CD4-positive, alpha-beta T cell (primary cell): ENCODE results near the gene BMP3. TPM values are rescaled to one million over a fixed set of nuclear protein-coding genes. Genes with fewer than 3 reads are reported as not detected.

Source experiments
- ATAC-seq: fragments of 200-7000 bp; cut with Tn5 transposase; one replicate; pipeline ENCODE4 v1.10.0; 2022; ENCODE audit warnings: mild to moderate bottlenecking; ENCODE audit not compliant: poor library complexity
- CTCF ChIA-PET: fragments of 350-600 bp; sonication (Branson Sonifier 250); formaldehyde crosslinking; loops from one replicate; lab custom pipeline; 2021; ENCODE audit warnings: antibody characterized with exemption, inconsistent platforms; lab: Charles Lee
- POLR2A ChIA-PET: fragments of 350-600 bp; sonication (Branson Sonifier 250); formaldehyde crosslinking; loops from one replicate; lab custom pipeline; 2021; ENCODE audit warnings: antibody characterized with exemption, inconsistent platforms; lab: Charles Lee
- DNase-seq, 14 experiments: peaks; one replicate each; pipeline ENCODE4 v3.0.0-alpha.2; 2013 to 2020; ENCODE audit warnings: mixed read lengths in 2 of 14
- H3K27ac ChIP-seq, 2 donors: one replicate each; pipeline versions ENCODE4 v1.5.1 to v1.7.0; 2013; ENCODE audit warnings: low read length in 2 of 2, low read depth in 1 of 2, mild to moderate bottlenecking in 1 of 2
- H3K27me3 ChIP-seq, 2 experiments: 1 replicate in 1 of 2; 2 replicates in 1 of 2; pipeline versions ENCODE4 v1.6.1 to v1.7.0; 2013; ENCODE audit warnings: low read length in 2 of 2, control low read depth in 1 of 2, mild to moderate bottlenecking in 1 of 2, moderate library complexity in 1 of 2; ENCODE audit not compliant: insufficient read depth in 2 of 2, control insufficient read depth in 1 of 2
- H3K36me3 ChIP-seq: one replicate; pipeline ENCODE4 v1.6.1; 2013; ENCODE audit warnings: low read length, control low read depth; ENCODE audit not compliant: insufficient read depth
- H3K4me1 ChIP-seq: one replicate; pipeline ENCODE4 v1.6.1; 2013; ENCODE audit warnings: low read length, control low read depth; ENCODE audit not compliant: insufficient read depth
- H3K4me3 ChIP-seq: one replicate; pipeline ENCODE4 v1.5.1; 2013; ENCODE audit warnings: mild to moderate bottlenecking, low read length, moderate library complexity
- H3K9me3 ChIP-seq, 2 experiments: 1 replicate in 1 of 2; 2 replicates in 1 of 2; pipeline versions ENCODE4 v1.6.1 to v1.7.0; 2013; ENCODE audit warnings: low read length in 2 of 2, mild to moderate bottlenecking in 2 of 2, control low read depth in 1 of 2, moderate library complexity in 1 of 2; ENCODE audit not compliant: control insufficient read depth in 1 of 2, insufficient read depth in 1 of 2
- H3K27ac Mint-ChIP-seq: one replicate; pipeline ENCODE4 v1.8.0; 2020; ENCODE audit warnings: mixed read lengths
- H3K27me3 Mint-ChIP-seq: one replicate; pipeline ENCODE4 v1.8.0; 2021; ENCODE audit warnings: mixed read lengths
- H3K36me3 Mint-ChIP-seq: one replicate; pipeline ENCODE4 v1.8.0; 2021; ENCODE audit warnings: low read depth, mixed read lengths
- H3K4me1 Mint-ChIP-seq: one replicate; pipeline ENCODE4 v1.8.0; 2021; ENCODE audit warnings: low read depth, mixed read lengths
- H3K4me3 Mint-ChIP-seq: one replicate; pipeline ENCODE4 v1.8.0; 2020; ENCODE audit warnings: mild to moderate bottlenecking, mixed read lengths
- H3K9me3 Mint-ChIP-seq: one replicate; pipeline ENCODE4 v1.8.0; 2020; ENCODE audit warnings: mixed read lengths
- intact Hi-C, 2 experiments: fragments of 100-400 bp; cut with DNase I in 1 of 2; cut with micrococcal nuclease in 1 of 2; formaldehyde crosslinking; loops; one replicate each; pipeline versions ENCODE4 v1.15.1 to v1.9.0; 2023 to 2025; cut with DNase I, micrococcal nuclease
- total RNA-seq, 174 experiments: library from RNA in 2 of 174; stranded (reverse) in 2 of 174; gene quantifications; one replicate each; pipeline ENCODE4 v1.2.3 and lab custom pipeline; 2021 to 2026
- TF ChIP-seq, protein P1 (sequence below): fragments of 200-600 bp; IDR thresholded peaks from one replicate; pipeline ENCODE4 v1.8.0; 2022; ENCODE audit warnings: antibody characterized with exemption, mild to moderate bottlenecking

BMP3 gene
- total RNA-seq, 2 experiments from 2014 or later, result not detected

DNA sequence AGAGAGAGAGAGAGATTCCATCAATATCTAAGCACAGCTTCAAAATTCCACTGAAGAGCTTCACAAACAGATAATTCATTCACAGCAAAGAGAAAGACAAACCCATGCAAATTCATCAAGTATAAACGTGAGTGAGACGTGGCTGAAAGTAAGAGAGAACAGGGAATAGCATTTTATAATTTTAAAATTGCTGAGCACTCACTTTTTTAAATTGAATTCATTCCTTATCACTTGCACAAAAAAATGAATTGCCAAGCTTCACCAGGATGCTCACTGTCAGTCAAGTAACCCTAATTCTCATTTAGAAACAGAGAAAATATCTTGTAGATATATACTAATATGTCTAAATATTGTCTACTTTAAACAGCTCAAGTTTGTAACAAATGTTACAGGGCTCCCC is 40.5 kb downstream of the BMP3 start:
- Mint-ChIP-seq H3K27me3 (peaks cover 29% of the 10 kb centered on the region), H3K4me3 (no peak overlapping the region), H3K27ac (no peak overlapping the region), H3K36me3 (no peaks in the 10 kb centered on the region), H3K4me1 (no peaks in the 10 kb centered on the region), H3K9me3 (no peaks in the 10 kb centered on the region)
- Histone ChIP-seq H3K4me3 (no peak overlapping the region), H3K9me3 (no peaks in the 10 kb centered on the region), H3K4me1 (no peaks in the 10 kb centered on the region), H3K36me3 (no peaks in the 10 kb centered on the region), H3K27ac (no peak overlapping the region), H3K27me3 (peaks cover 0 to 9% of the 10 kb centered on the region in 2 experiments)
- ChIA-PET CTCF (interaction anchor here (1.1 kb wide), 1 partner anchor 281 kb away, joined by 3 read pairs; no protein-coding TSS in a partner anchor), POLR2A (no interaction called here)
- intact Hi-C loops, result no loop called here
- ATAC-seq (no peak), DNase-seq (no peak)
- TF ChIP-seq, protein P1, sequence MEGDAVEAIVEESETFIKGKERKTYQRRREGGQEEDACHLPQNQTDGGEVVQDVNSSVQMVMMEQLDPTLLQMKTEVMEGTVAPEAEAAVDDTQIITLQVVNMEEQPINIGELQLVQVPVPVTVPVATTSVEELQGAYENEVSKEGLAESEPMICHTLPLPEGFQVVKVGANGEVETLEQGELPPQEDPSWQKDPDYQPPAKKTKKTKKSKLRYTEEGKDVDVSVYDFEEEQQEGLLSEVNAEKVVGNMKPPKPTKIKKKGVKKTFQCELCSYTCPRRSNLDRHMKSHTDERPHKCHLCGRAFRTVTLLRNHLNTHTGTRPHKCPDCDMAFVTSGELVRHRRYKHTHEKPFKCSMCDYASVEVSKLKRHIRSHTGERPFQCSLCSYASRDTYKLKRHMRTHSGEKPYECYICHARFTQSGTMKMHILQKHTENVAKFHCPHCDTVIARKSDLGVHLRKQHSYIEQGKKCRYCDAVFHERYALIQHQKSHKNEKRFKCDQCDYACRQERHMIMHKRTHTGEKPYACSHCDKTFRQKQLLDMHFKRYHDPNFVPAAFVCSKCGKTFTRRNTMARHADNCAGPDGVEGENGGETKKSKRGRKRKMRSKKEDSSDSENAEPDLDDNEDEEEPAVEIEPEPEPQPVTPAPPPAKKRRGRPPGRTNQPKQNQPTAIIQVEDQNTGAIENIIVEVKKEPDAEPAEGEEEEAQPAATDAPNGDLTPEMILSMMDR, result no peak

- no peak for ATAC-seq
- Mint-ChIP-seq H3K27me3 (peaks cover 8% of the 10 kb centered on the region), H3K4me1 (no peaks in the 10 kb centered on the region), H3K4me3 (no peak overlapping the region), H3K9me3 (no peaks in the 10 kb centered on the region), H3K27ac (no peak overlapping the region), H3K36me3 (no peaks in the 10 kb centered on the region)
- no peak overlapping the region for H3K4me3 ChIP-seq
- H3K27me3 ChIP-seq, result no peaks in the 10 kb centered on the region
- no peak for DNase-seq
- intact Hi-C loops, result no loop called here
- CTCF ChIA-PET, result no interaction called here
- POLR2A ChIA-PET, result no interaction called here
- no peak overlapping the region for H3K27ac ChIP-seq
- H3K9me3 ChIP-seq, result no peaks in the 10 kb centered on the region
- H3K4me1 ChIP-seq, result no peaks in the 10 kb centered on the region
- TF ChIP-seq, protein P1, result no peak
- H3K36me3 ChIP-seq, result no peaks in the 10 kb centered on the region
Measured at GRCh38 chr4:81081156-81081555, 50.6 kb downstream of the BMP3 start.

DNA sequence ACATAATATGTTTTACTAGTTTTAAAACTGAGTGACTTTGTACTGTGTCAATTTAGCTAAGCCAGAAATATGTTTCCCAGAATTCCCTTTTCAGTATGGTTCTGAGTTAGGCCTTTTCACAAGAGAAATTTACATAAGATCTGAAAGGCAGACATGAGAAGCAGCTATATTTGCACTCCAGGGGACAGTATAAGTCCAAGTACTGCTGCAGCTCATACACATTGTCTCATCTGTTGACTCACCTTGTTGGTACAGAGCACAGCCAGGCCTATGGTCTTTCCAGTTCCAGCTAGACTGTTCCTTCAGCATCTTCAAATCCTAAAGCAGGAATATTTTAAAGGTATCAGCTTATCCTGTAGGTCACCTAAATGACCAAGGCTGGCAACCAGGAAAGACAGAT is 53.5 kb downstream of the BMP3 start:
- no peaks in the 10 kb centered on the region for H3K27me3 ChIP-seq
- H3K27me3 Mint-ChIP-seq, result no peaks in the 10 kb centered on the region
- H3K9me3 Mint-ChIP-seq, result no peaks in the 10 kb centered on the region
- no peak overlapping the region for H3K27ac ChIP-seq
- no peak overlapping the region for H3K27ac Mint-ChIP-seq
- H3K36me3 ChIP-seq, result no peaks in the 10 kb centered on the region
- ATAC-seq, result no peak
- no peak for DNase-seq
- intact Hi-C loops, result no loop called here
- no peak overlapping the region for H3K4me3 Mint-ChIP-seq
- no peaks in the 10 kb centered on the region for H3K36me3 Mint-ChIP-seq
- ChIA-PET CTCF (interaction anchor here (1.0 kb wide), 1 partner anchor 268 kb away, joined by 3 read pairs; no protein-coding TSS in a partner anchor), POLR2A (no interaction called here)
- H3K9me3 ChIP-seq, result no peaks in the 10 kb centered on the region
- H3K4me3 ChIP-seq, result no peak overlapping the region
- no peaks in the 10 kb centered on the region for H3K4me1 Mint-ChIP-seq
- no peaks in the 10 kb centered on the region for H3K4me1 ChIP-seq
- TF ChIP-seq, protein P1, result no peak
